Memory B cell (primary cell): ENCODE measurements around the gene RPH3AL.

ENCODE experiments used
- ATAC-seq: fragments of 150-1000 bp; cut with Tn5 transposase; 2 replicates; pipeline ENCODE4 v1.10.0; 2021; ENCODE audit warnings: low read depth, mild to moderate bottlenecking, moderate library complexity
- DNase-seq, 2 donors: peaks; one replicate each; pipeline ENCODE4 v3.0.0; 2022; ENCODE audit warnings: low spot score in 2 of 2
- H3K27ac Mint-ChIP-seq: one replicate; pipeline ENCODE4 v1.8.0; 2022; ENCODE audit warnings: mild to moderate bottlenecking, moderate library complexity, mixed read lengths
- H3K27me3 Mint-ChIP-seq: one replicate; pipeline ENCODE4 v1.8.0; 2022; ENCODE audit warnings: mixed read lengths
- H3K36me3 Mint-ChIP-seq: one replicate; pipeline ENCODE4 v1.8.0; 2022; ENCODE audit warnings: mild to moderate bottlenecking, mixed read lengths
- H3K4me1 Mint-ChIP-seq: one replicate; pipeline ENCODE4 v1.8.0; 2022; ENCODE audit warnings: mixed read lengths
- H3K4me3 Mint-ChIP-seq: one replicate; pipeline ENCODE4 v1.8.0; 2022; ENCODE audit warnings: mild to moderate bottlenecking, moderate library complexity, mixed read lengths
- H3K9me3 Mint-ChIP-seq: one replicate; pipeline ENCODE4 v1.8.0; 2022; ENCODE audit warnings: mixed read lengths

Gene RPH3AL

DNA sequence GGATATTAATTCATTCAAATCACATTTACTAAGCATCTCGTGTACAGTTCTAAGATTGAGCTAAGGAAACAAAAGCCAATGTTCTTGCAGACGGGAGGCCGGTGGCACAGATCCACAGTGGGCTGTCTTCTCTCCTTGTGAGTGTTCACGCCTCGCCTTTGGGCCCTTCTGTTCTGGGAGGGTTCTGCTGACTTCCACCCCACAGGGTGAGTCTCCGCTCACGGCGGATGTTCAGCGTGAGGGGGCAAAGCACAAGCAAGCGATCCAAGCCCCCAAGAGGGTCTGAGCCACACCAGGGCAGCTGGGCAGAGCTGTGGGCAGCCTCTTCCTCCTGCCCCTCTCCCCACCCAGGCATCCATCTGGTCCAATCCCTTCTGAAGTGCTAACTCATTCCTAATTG is 86.9 kb downstream of the RPH3AL start:
- ATAC-seq (no peak), DNase-seq (peak in 1 of 2 donors; percentile 1)
- Mint-ChIP-seq H3K27ac (no peak overlapping the region), H3K4me3 (no peak overlapping the region), H3K27me3 (peaks cover 6% of the 10 kb centered on the region), H3K9me3 (peaks cover 6% of the 10 kb centered on the region), H3K4me1 (no peaks in the 10 kb centered on the region), H3K36me3 (peaks cover 12% of the 10 kb centered on the region)

DNA sequence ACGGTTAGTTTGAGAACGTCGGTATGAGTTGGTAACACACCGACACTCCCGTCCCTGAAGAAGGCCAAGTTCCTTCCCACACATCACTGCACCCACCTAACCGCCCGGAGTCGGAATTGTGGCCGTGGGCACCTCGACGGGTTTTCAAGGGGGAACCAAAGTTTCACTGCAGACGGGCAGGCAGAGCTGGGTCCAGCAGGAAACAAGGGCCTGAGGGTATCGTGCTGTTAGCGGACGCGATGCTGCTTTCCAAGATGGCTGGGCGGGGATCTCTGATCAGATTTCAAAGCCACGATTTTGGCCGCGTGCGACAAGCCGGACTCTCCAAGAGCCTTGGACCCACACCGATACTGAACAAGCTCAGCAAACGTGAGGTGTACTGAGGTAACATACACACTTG is 88.8 kb downstream of the RPH3AL start:
- H3K9me3 Mint-ChIP-seq: peaks cover 6% of the 10 kb centered on the region
- H3K4me1 Mint-ChIP-seq: no peaks in the 10 kb centered on the region
- peaks cover 6% of the 10 kb centered on the region for H3K27me3 Mint-ChIP-seq
- H3K4me3 Mint-ChIP-seq: no peak overlapping the region
- H3K36me3 Mint-ChIP-seq: peaks cover 12% of the 10 kb centered on the region
- H3K27ac Mint-ChIP-seq: no peak overlapping the region
- ATAC-seq (no peak), DNase-seq (peak in 1 of 2 donors; percentile 4)

DNA sequence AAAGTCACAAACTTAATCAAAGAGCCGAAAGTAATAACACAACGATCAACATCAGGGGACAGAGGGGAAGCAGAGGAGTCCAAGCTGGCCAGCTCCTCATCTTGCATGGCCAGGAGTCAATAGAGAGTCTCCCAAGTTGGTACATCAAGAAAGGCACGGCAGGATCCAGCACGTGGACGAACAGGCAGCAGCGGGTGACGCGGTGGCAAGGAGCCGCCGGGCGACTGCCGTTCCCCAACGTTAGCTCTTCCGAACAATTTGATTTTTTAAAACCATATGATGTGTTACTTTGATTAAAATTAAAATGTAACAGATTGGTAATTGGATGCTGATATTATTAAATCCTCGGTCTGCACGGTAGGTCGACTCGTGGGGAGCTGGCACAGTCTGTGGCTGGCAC is 89.3 kb downstream of the RPH3AL start:
- Mint-ChIP-seq H3K36me3 (peaks cover 12% of the 10 kb centered on the region), H3K27me3 (peaks cover 6% of the 10 kb centered on the region), H3K9me3 (peaks cover 6% of the 10 kb centered on the region), H3K27ac (no peak overlapping the region), H3K4me1 (no peaks in the 10 kb centered on the region), H3K4me3 (no peak overlapping the region)
- ATAC-seq (no peak), DNase-seq (no peak)

DNA sequence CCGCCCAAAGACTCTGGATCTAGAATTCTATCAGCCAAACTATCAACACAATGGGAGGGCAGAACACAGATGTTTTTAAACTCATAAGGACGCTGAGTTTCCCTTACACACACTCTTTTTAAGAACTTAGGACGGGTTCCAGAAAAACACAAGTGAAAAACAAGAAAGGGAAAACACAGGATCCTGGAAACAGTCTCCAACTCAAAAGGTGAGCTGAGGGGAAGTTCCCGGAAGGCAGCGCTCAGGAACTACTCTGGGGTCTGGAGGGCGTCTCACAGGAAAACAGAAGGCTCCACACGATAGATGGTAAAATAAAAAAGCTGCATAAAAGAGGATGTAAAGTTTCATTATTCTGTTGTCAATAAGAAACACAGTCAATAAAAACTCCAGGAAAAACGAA is 91.0 kb downstream of the RPH3AL start:
- Mint-ChIP-seq H3K9me3 (peaks cover 6% of the 10 kb centered on the region), H3K4me1 (no peaks in the 10 kb centered on the region), H3K27ac (no peak overlapping the region), H3K27me3 (peaks cover 6% of the 10 kb centered on the region), H3K36me3 (peaks cover 12% of the 10 kb centered on the region), H3K4me3 (no peak overlapping the region)
- ATAC-seq: no peak
- DNase-seq: no peak

DNA sequence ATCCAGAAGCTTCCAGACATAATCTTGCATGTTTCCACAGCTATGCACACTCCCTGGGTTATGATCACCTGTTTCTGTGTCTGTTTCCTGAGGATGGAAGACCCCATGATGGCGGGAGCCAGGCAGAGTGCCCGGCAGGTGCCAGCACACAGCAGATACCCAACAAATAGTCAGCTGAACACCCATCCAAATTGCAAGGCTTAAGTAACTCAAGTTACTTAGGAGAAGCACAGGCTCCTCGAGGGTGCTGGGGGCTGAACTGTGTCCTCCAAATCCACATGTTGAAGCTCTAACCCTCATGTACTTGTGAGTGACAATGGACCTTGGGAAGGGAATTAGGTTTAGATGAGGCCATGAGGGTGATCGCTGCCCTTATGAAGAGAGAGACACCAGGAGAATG is 91.7 kb downstream of the RPH3AL start:
- Mint-ChIP-seq H3K4me3 (no peak overlapping the region), H3K9me3 (peaks cover 6% of the 10 kb centered on the region), H3K27ac (no peak overlapping the region), H3K27me3 (peaks cover 6% of the 10 kb centered on the region), H3K4me1 (no peaks in the 10 kb centered on the region), H3K36me3 (peaks cover 12% of the 10 kb centered on the region)
- DNase-seq: no peak
- ATAC-seq: no peak

DNA sequence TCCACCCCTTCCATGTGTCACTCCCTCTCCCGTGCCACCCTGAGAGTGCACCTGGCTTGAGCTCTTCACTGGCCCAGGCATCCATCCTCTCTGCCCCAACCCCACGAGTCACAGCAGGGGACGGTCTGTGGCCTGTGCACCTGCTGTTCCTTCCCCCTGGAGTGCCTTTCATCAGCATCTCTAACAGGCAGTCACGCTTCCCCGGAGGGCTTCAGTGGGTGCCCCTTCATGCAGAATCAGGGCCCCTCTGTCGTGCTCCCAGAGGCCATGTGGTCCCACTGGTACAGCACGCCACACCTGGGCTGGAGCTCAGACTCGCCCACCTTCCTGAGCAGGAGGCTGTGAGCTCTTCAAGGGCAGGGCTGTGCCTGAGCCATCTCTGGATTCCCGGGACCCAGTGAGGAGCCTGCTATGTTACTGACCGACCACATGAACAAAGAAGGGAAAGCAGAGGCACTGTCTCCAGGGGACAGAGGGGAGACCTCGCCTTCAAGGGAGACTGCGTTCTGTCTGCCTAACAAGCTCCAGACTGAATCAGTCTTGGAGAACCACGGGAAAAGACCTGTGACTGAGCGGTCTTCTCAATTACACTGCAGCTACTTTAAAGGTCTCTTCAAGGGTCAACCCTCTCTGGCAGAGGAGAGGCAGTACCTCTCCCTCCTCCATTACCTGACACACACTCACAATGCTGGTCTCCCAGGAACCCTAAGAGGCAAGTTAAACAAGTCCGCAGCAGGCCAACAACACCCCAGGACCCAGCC is 92.4 kb downstream of the RPH3AL start:
- Mint-ChIP-seq H3K9me3 (peaks cover 6% of the 10 kb centered on the region), H3K36me3 (peaks cover 12% of the 10 kb centered on the region), H3K27ac (no peak overlapping the region), H3K4me1 (no peaks in the 10 kb centered on the region), H3K27me3 (peaks cover 6% of the 10 kb centered on the region), H3K4me3 (no peak overlapping the region)
- ATAC-seq (no peak), DNase-seq (no peak)

DNA sequence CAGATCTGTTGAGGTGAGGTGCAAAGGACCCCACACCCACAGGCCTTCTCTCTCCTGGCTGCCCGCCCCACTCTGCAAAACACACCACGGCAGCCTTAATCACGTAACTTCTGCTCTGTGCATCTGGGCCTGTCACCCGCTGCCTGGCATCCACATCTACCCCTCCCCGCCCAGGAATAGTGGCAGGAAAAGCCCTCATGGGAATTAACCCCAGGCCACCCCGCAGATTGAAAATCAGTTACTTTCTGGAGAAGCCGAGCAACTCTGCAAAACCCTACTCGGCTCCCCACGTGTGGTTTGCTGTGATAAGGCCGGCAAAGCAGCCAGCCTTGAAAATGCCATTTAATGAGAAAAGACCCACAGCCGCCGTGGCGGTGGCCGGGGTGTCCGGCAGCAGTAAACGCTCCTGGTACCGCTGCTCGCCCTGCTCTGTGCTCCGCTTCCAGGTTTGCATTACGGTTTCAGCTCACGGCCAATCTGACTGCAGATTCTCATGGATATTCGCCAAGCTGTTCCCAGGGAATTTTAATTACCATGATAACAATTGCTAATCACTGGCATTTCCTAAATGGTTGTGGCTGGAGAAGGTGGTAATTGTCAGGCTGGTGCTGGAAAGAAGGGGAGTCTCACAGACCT is 93.1 kb downstream of the RPH3AL start:
- no peaks in the 10 kb centered on the region for H3K4me1 Mint-ChIP-seq
- H3K27ac Mint-ChIP-seq: no peak overlapping the region
- DNase-seq (no peak), ATAC-seq (no peak)
- H3K4me3 Mint-ChIP-seq: no peak overlapping the region
- H3K9me3 Mint-ChIP-seq: peaks cover 6% of the 10 kb centered on the region
- peaks cover 6% of the 10 kb centered on the region for H3K27me3 Mint-ChIP-seq
- H3K36me3 Mint-ChIP-seq: peaks cover 12% of the 10 kb centered on the region

DNA sequence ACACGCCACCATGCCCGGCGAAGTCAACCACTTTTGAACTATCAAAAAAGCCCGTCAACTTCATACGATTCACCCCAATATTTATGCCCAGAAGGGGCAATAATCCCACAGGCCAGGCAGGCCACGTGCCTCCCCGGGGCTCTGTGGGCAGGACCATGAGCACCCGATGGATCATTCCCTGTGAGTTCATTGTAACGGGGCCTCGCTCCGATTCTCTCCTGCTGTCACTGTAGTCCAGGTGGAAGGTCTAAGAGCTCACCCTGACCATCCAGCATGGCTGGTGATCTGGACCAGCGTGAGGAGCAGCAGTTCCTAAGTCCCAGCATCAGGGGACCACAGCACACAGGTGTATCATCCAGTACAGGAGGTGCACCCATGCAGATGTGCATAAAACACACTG is 93.7 kb downstream of the RPH3AL start:
- Mint-ChIP-seq H3K27ac (no peak overlapping the region), H3K4me3 (no peak overlapping the region), H3K27me3 (peaks cover 6% of the 10 kb centered on the region), H3K36me3 (peaks cover 12% of the 10 kb centered on the region), H3K9me3 (peaks cover 6% of the 10 kb centered on the region), H3K4me1 (no peaks in the 10 kb centered on the region)
- DNase-seq (no peak), ATAC-seq (no peak)

DNA sequence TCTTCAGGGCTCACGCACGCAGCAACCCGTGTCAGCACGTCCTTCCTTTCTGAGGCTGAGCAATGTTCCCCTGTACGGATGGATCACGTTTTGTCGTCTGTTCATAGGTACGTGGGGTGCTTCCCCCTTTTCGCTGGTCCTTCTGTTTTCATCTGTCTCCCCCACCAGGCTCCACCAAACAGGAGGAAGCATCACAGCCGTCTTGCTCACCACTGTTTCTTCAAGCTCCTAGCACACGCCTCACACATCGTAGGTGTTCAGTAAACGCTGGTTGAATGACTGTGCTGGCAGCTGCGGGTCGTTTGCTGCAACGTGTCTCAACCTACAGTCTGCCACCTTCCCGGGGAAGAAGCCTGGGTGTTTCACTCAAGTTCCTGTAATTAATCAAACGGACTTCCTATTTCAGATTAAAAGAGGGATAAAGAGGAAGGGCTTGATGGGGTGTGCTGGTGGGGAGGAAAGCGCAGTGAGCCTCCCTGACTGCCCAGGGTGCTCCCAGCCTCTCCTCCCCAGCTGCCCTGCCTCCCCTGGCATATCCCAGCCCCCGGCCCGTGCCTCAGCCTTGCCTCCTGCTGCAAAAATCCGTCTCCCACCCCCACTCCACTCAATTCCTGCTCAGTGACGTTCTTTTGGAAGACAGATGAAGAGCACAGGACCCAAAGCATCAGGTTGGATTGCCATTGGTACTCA is 94.4 kb downstream of the RPH3AL start:
- Mint-ChIP-seq H3K9me3 (peaks cover 6% of the 10 kb centered on the region), H3K36me3 (peaks cover 10% of the 10 kb centered on the region), H3K4me3 (no peak overlapping the region), H3K4me1 (no peaks in the 10 kb centered on the region), H3K27me3 (peaks cover 6% of the 10 kb centered on the region), H3K27ac (no peak overlapping the region)
- DNase-seq (no peak), ATAC-seq (no peak)

DNA sequence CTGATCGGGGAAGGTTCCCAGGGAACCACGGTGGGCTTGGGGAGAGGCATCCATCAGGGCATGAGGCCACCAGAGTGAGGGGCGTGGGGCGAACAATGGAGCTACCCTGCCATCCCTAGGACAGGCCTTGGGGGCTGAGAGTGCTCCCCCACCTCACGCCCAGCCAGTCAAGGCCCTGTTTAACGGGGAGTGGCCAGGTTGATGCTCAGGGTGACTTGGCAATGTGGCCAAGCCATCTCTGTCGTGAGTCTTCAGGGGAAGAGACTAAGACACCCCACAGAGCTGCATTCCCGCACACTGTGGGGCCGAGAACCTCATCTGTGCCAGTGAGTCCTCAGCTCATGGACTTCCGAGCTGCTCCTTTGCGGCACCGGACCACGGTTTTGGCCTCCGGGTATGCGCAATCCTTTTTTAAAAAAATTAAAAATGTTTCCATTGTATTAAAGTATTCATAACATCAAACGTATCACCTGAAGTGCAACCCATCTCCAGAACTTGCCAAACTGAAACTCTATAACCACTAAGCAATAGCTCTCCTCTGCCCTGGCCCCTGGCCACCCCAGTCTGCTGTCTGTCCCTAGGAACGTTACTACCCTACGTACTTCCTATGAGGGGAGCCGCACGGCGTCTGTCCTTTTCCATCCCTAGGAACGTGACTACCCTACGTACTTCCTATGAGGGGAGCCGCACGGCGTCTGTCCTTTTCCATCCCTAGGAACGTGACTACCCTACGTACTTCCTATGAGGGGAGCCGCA is 99.3 kb downstream of the RPH3AL start:
- DNase-seq (no peak), ATAC-seq (no peak)
- Mint-ChIP-seq H3K4me3 (no peak overlapping the region), H3K27ac (no peak overlapping the region), H3K4me1 (no peaks in the 10 kb centered on the region), H3K9me3 (no peaks in the 10 kb centered on the region), H3K36me3 (no peaks in the 10 kb centered on the region), H3K27me3 (no peaks in the 10 kb centered on the region)

DNA sequence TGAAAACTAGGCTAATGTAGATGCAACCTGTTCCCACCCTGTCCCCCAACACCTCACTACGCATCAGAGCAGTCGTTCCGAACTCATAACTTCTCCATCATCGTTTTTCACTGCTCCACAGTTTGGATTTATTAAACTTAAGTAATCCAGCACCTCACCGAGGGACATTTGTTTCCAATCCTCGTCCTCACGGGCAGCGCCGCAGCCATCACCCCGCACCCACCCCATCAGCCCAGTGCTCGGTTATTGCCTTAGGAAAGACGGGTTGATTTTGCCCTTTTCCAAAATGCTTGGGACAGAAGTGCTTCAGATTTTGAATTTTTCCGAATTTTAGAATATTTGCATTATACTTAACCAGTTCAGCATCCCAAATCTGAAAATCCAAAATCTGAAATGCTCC is 100.2 kb downstream of the RPH3AL start:
- Mint-ChIP-seq H3K36me3 (no peaks in the 10 kb centered on the region), H3K9me3 (no peaks in the 10 kb centered on the region), H3K4me3 (no peak overlapping the region), H3K27me3 (no peaks in the 10 kb centered on the region), H3K27ac (no peak overlapping the region), H3K4me1 (no peaks in the 10 kb centered on the region)
- no peak for DNase-seq
- ATAC-seq: no peak

DNA sequence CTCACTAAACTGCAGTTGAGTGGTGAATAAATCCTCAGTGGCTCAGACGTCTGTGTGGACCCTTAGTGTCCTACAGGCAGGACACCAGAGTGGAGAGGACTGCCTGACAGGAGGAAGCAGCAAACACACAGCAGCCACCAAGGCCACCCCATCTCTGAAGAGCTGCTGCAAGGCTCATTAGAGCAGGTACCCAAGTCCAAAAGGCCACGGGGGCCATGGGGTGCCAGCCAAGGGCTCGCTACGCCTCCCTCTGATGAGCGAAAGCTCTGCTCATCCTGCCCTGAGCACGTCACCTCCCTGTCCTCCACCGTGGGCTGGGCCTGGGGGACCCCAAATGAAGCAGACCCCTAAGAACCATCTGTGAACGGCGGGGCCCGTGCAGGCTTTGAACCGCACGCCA is 101.1 kb downstream of the RPH3AL start:
- ATAC-seq (no peak), DNase-seq (no peak)
- Mint-ChIP-seq H3K9me3 (no peaks in the 10 kb centered on the region), H3K4me3 (no peak overlapping the region), H3K36me3 (no peaks in the 10 kb centered on the region), H3K27ac (no peak overlapping the region), H3K27me3 (no peaks in the 10 kb centered on the region), H3K4me1 (no peaks in the 10 kb centered on the region)

DNA sequence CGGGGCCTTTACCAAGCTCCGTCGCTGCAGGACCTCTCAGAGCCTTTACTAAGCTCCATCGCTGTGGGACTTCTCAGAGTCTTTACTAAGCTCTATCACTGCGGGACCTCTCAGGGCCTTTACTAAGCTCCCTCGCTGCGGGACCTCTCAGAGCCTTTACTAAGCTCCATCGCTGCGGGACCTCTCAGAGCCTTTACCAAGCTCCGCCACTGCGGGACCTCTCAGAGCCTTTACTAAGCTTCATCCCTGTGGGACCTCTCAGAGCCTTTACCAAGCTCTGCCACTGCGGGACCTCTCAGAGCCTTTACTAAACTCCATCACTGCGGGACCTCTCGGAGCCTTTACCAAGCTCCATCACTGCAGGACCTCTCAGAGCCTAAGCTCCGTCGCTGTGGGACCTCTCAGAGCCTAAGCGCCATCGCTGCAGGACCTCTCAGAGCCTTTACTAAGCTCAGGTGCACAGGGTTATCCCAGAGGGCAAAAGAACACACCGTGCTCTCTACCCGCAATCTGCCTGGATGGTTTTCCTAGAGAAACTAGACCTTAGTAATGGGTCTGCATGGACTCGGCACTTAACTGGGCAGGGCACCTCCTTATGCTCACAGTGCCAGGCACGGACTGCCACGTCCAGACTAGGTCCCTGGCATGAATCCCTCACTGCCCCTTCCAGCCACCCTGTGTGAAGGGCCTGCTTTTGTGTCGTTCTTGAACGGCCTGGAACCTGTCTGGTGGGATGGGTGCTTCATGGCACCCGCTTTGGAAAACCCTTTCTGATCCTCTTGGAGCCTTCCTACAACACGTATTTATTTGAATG is 101.9 kb downstream of the RPH3AL start:
- Mint-ChIP-seq H3K4me1 (no peaks in the 10 kb centered on the region), H3K27me3 (no peaks in the 10 kb centered on the region), H3K27ac (no peak overlapping the region), H3K9me3 (no peaks in the 10 kb centered on the region), H3K36me3 (no peaks in the 10 kb centered on the region), H3K4me3 (no peak overlapping the region)
- no peak for ATAC-seq
- no peak for DNase-seq
